ENCODE measurements around the gene BRCA2.

BRCA2 gene

GRCh38 chr13:32376642-32377415, 61.5 kb downstream of the BRCA2 start:
- no peak for DNase-seq (ENCODE audit: low spot score)
- TF ChIP-seq CTCF (IDR thresholded peaks at IDR 0.05; ENCODE audit: borderline replicate concordance, control extremely low read depth, extremely low read depth, insufficient read depth, missing control alignments): no peak
- in situ Hi-C loops (cut with MboI; ENCODE audit: low sequenced_read_pairs, unreplicated experiment): no loop called here

GRCh38 chr13:32378012-32378411, 62.7 kb downstream of the BRCA2 start:
- no peak for DNase-seq (ENCODE audit: low spot score)
- in situ Hi-C loops (cut with MboI; ENCODE audit: low sequenced_read_pairs, unreplicated experiment): no loop called here
- TF ChIP-seq CTCF (IDR thresholded peaks at IDR 0.05; ENCODE audit: borderline replicate concordance, control extremely low read depth, extremely low read depth, insufficient read depth, missing control alignments): no peak

- in situ Hi-C loops (cut with MboI; ENCODE audit: low sequenced_read_pairs, unreplicated experiment): no loop called here
- peak; percentile 53 for TF ChIP-seq CTCF (IDR thresholded peaks at IDR 0.05; ENCODE audit: borderline replicate concordance, control extremely low read depth, extremely low read depth, insufficient read depth, missing control alignments)
- DNase-seq (ENCODE audit: low spot score): peak; percentile 37
Observed at GRCh38 chr13:32381539-32381938, 66.2 kb downstream of the BRCA2 start.

GRCh38 chr13:32383836-32384618, 68.7 kb downstream of the BRCA2 start:
- no peak for TF ChIP-seq CTCF (IDR thresholded peaks at IDR 0.05; ENCODE audit: borderline replicate concordance, control extremely low read depth, extremely low read depth, insufficient read depth, missing control alignments)
- DNase-seq (ENCODE audit: low spot score): no peak
- in situ Hi-C loops (cut with MboI; ENCODE audit: low sequenced_read_pairs, unreplicated experiment): no loop called here

GRCh38 chr13:32384702-32385101, 69.4 kb downstream of the BRCA2 start:
- in situ Hi-C loops (cut with MboI; ENCODE audit: low sequenced_read_pairs, unreplicated experiment): no loop called here
- DNase-seq (ENCODE audit: low spot score): no peak
- TF ChIP-seq CTCF (IDR thresholded peaks at IDR 0.05; ENCODE audit: borderline replicate concordance, control extremely low read depth, extremely low read depth, insufficient read depth, missing control alignments): no peak

GRCh38 chr13:32385410-32385809, 70.1 kb downstream of the BRCA2 start:
- in situ Hi-C loops (cut with MboI; ENCODE audit: low sequenced_read_pairs, unreplicated experiment): no loop called here
- no peak for DNase-seq (ENCODE audit: low spot score)
- no peak for TF ChIP-seq CTCF (IDR thresholded peaks at IDR 0.05; ENCODE audit: borderline replicate concordance, control extremely low read depth, extremely low read depth, insufficient read depth, missing control alignments)
